HTR-8/SVneo (cell line): ENCODE measurements around the gene SFXN5.
A peak's percentile ranks its signal among the peaks of the same experiment; 100 is the strongest.
"Not testable (repeated sequence)": the region's sequence is repeated elsewhere in the genome, so short reads cannot be mapped to it uniquely, and the experiment has no call there.

Experiments
- DNase-seq: peaks from one replicate; pipeline ENCODE4 v3.0.0; 2011; ENCODE audit warnings: low spot score, mixed read lengths; ENCODE audit not compliant: insufficient read length
- FAIRE-seq: peaks from 2 replicates; lab custom pipeline; 2011; peaks lifted over from hg19 to GRCh38; lab: Jason Lieb, UNC

Gene SFXN5

GRCh38 chr2:73071360-73072128, at the start of gene SFXN5:
Gene SFXN5 (minus strand): TSS chr2:73071712. CDS start chr2:73071705, 7 bp downstream.
- peak; percentile 85 for FAIRE-seq

GRCh38 chr2:73119611-73120239, 48.2 kb upstream of the SFXN5 start:
- not testable (repeated sequence) for DNase-seq, FAIRE-seq

More at GRCh38 chr2:73071360-73072128, at the start of gene SFXN5:
- peak; percentile 99 for DNase-seq

GRCh38 chr2:73117441-73117840, 45.9 kb upstream of the SFXN5 start:
- no peak for DNase-seq
- FAIRE-seq: no peak

GRCh38 chr2:73116182-73116960, 44.9 kb upstream of the SFXN5 start:
- no peak for FAIRE-seq
- no peak for DNase-seq

GRCh38 chr2:73114273-73114867, 42.9 kb upstream of the SFXN5 start:
- no peak for FAIRE-seq
- DNase-seq: no peak

GRCh38 chr2:73112913-73113854, 41.7 kb upstream of the SFXN5 start, which contains the start of gene RAB11FIP5:
Gene RAB11FIP5 (minus strand): TSS chr2:73112948. CDS start chr2:73112777, 171 bp downstream.
- peak; percentile 86 for FAIRE-seq
- peak; percentile 77 for DNase-seq

GRCh38 chr2:73112026-73112912, 40.8 kb upstream of the SFXN5 start:
- DNase-seq: peak; percentile 38
- FAIRE-seq: peak; percentile 36

- FAIRE-seq: peak; percentile 40
- DNase-seq: peak; percentile 57
These were observed 39.8 kb upstream of the SFXN5 start for GRCh38 chr2:73111073-73112025.

- no peak for DNase-seq
- FAIRE-seq: no peak
These were observed 38.9 kb upstream of the SFXN5 start for GRCh38 chr2:73110168-73111072.

- DNase-seq (no peak), FAIRE-seq (no peak)
These were observed 38.1 kb upstream of the SFXN5 start for GRCh38 chr2:73109431-73110167.

- no peak for DNase-seq
- FAIRE-seq: no peak
These were observed 35.9 kb upstream of the SFXN5 start for GRCh38 chr2:73107211-73107926.

GRCh38 chr2:73106791-73107190, 35.3 kb upstream of the SFXN5 start:
- DNase-seq: no peak
- no peak for FAIRE-seq

- DNase-seq: no peak
- no peak for FAIRE-seq
These were observed 34.0 kb upstream of the SFXN5 start for GRCh38 chr2:73105511-73105971.

- FAIRE-seq: no peak
- no peak for DNase-seq
These were observed 33.4 kb upstream of the SFXN5 start for GRCh38 chr2:73104933-73105332.

- DNase-seq (no peak), FAIRE-seq (no peak)
These were observed 31.6 kb upstream of the SFXN5 start for GRCh38 chr2:73103018-73103542.
